PC-9 (cell line): ENCODE results near the gene IFNA1.

Source experiments
- CTCF ChIP-seq: fragments of 200-600 bp; sonication (generic); conservative IDR thresholded peaks from 2 replicates; pipeline ENCODE4 v1.6.1; 2017; ENCODE audit warnings: mixed run types, antibody characterized with exemption, mild to moderate bottlenecking, moderate library complexity
- EZH2 ChIP-seq: fragments of 200-600 bp; sonication (generic); IDR thresholded peaks from 2 replicates; pipeline ENCODE4 v1.8.0; 2017; ENCODE audit warnings: antibody characterized with exemption, low read depth

DNA sequence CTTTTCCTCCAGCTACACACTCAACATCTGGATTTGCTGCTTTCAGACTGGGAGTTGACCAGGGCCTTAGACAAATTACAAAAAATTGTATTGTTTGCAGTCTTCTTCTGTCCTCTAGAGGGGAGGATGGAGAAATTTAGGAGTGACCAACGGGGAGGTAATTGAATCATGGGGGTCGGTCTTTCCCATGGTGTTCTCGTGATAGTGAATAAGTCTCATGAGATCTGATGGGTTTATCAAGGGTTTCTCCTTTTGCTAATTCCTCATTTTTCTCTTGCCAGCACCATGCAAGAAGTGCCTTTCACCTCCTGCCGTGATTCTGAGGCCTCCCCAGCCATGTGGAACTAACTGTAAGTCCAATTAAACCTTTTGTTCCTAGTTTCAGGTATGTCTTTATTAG lies 27.1 kb upstream of the IFNA1 start:
- TF ChIP-seq CTCF (no peak), EZH2 (no peak)
